Retina (tissue), 1 donor: ENCODE results near the gene MAGEF1.
A peak's percentile ranks its signal among the peaks of the same experiment; 100 is the strongest.

ENCODE experiments used
- DNase-seq: peaks from one replicate; pipeline ENCODE4 v3.0.0-alpha.2; 2016

Gene MAGEF1, protein sequence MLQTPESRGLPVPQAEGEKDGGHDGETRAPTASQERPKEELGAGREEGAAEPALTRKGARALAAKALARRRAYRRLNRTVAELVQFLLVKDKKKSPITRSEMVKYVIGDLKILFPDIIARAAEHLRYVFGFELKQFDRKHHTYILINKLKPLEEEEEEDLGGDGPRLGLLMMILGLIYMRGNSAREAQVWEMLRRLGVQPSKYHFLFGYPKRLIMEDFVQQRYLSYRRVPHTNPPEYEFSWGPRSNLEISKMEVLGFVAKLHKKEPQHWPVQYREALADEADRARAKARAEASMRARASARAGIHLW

DNA sequence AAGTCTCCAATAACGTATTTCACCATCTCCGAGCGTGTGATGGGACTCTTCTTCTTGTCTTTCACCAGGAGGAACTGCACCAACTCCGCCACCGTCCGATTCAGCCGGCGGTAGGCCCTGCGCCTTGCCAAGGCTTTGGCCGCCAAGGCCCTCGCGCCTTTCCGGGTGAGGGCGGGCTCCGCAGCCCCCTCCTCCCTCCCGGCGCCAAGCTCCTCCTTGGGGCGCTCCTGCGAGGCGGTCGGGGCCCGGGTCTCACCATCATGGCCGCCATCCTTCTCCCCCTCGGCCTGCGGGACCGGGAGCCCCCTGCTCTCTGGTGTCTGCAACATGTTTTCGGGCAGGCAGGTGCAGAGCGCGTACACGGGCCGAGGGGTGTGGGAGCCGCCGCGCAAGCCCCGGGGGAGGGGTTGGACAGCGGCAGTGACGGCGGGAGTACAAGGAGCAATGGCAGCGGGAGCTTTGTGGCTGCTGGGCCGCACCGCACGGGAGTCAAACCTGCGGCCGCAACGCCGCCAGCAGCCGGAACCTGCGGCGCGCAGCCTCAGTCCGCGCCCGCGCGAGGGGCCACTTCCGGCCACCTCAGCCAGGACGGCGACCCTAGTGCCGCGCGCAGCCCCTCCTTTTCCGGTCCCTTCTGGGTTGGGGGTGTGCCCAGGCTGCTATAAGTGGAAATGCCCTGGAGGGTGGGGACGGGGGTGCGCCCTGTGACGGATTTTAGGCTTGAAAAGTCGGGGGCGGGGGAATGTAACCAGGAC is at the start of gene MAGEF1:
MAGEF1 (minus strand) TSS at position 572 of the 755 bp plus-strand sequence; CDS start at position 329, 243 bp downstream.
- DNase-seq: peak; percentile 96

DNA sequence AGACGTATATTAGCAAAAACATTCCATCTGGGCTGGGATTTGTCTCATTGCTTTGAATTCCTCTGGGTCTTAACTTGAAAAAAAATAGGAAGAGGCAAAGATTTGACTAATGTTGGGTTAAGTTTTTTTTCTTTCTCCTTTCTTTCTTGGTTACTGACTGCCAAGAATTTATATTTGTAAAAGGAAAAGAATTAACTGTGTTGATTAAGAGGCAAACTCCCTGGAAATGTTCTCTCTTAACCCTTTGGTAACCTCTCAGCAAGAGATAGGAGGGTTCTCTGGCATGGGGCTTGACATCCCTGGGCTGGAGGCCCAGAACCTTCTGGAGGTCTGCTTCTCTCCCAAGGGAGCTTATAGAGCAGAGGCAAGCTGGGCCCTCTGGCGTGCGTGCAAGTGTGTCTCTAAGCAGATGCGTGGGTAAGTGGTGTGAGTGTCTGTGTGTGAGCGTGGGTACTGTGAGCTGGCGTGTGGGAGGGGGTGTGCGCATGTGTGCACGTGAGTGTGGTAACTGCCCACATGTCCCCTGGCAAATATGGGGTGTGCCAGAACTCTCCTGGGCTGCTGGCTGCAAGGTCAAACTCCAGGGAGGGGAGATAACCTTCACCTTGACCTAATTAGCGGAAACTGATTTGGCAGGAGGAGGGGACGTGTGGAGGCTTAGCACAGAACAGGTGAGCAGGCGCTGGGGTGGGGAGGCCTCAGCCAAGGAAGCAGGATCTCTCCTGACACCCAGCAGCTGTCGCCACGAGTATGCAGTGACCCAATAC is 49.4 kb upstream of the MAGEF1 start:
- DNase-seq: no peak

DNA sequence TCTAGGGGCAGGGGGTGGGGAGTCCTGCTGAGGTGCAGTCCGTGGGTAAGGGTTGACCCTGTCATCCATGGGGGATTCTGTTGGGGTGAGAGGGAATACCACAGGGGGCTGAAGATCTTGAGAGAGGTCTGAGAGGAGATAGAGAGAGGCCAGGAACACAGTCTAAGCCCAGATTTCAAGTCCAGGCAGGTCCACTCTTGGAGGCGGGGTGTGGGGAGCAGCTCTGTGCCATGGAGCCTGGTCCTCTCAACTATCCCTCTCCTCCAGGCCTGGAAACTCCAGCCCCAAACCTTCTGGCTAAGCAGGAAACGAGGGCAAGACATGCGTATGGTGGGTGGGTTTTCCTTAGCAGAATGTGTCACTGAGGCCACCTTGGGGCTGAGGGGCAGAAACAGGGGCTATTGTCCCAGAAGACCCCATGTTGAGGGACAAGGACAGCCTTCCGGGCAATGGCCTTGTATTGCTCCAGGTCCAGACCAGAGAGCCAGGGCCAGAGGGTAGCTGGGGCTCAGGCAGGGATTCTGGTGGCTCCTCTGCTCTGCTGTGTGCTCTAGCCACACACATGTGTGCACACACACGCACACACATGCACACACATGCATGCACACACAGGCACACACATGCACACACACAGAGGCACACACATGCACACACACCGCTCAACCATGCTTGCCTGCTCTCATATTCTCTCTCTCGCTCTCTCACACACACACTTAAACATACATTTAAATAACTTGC is 48.6 kb upstream of the MAGEF1 start:
- DNase-seq: no peak

DNA sequence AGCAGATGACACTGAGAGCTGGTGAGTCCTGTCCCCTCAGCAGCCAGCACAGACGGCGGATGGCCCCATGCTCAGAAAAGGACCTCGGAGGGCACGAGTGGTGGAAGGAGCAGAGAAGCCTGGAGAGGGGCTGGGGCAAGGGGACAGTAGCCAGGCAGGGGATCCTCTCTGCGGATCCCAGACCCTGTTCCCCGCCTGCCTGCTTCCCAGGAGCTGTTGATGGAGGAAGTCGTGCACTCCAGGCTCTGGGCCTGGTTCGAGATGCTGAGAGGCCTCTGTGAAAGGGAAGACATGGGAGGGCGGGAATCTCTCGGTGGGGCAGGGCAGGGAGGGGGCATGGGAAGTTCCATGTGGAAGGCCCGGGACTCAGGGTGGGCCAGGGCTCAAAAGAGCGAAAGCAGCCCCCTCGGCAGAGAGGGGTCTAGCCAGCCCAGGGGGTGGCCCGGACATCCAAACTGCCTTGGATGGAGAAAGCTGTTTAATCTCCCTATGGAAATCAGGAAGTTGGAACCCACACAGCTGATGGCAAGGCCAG is 47.9 kb upstream of the MAGEF1 start:
- no peak for DNase-seq

DNA sequence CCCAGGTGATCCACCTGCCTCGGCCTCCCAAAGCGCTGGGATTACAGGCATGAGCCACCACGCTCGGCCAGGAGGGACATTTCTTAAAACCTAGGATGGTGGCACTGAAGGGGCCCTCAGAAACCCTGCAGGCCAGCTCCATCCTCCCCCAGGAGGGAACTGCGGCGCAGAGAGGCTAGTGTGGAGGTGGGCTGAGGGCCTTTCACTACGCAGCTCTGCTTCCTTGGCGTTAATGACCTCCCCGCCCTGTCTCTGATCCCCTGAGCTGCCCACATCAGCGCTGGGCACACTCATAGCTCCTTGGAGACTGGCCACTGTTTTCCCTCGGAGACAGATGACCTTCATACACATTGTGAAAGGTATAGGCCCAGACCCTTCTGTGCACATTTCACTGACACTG is 46.2 kb upstream of the MAGEF1 start:
- DNase-seq: no peak

DNA sequence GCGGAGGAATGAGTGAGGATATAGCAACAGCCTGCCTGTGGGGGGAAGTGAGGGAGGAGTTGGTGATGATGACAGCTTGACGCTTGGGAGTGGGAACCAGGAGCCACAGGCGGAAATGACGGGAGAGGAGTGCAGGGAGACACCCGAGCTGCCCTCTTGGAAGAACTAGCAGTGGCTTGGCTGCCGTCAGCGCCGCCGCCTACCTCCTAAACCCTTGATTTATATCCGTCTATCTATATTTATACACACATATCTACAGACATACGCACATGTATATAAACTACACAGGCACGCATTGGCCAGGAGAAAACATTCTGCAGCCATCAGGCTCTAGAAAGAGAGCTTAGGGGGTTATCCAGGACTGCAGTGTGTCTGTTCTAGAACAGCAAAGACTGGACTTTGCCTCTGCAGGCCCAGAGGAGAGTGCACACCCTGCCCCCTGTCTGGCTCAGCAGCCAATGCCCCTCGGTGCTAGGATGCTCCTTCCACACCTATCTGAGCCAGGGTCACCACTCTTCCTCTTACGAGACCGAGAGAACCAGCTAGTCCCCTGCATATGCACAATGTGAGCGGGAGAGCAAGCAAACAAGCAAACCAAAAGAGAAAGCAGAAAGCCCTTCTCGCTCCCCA is 45.3 kb upstream of the MAGEF1 start:
- no peak for DNase-seq

DNA sequence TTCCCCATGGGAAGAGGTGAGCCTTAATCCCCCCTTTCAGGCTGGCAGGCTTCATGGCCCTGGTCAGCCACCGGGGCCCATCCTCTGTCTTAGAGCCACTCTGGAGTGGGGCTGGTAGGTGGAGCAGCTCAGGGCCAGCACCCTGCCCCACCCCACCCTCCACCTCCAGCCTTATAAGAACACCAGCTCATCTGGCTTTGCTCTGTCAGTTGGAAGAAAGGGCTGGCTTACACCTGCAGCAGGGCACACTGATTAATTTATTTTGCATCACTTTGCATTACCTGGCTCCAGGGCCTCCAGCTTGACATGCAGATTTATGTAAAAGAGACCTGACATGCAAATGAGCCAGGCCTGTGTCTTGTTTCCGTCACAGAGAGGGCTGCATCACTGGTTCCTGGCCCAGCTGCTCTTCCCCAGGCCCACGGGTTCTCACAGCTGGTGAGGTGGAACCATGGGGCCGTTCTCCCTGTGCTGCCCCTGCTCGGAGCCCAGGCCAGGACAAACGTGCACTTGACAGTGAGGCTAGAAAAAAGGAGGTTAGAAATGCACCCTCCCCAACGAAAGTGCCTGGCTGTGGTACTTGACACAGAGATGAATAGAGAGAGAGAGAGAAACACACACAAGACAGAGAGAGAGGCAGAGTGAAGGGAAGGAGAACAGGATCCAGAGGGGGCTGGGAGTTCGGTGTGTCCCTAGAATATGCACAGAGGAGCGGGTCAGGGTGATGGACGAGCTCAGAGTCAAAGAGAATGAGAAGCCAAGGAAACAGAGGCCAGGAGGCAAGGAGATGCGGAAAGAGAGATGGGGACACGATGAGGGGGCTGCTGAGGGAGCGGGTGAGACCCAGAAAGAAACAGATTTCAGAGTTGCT is 44.5 kb upstream of the MAGEF1 start:
- DNase-seq: no peak

DNA sequence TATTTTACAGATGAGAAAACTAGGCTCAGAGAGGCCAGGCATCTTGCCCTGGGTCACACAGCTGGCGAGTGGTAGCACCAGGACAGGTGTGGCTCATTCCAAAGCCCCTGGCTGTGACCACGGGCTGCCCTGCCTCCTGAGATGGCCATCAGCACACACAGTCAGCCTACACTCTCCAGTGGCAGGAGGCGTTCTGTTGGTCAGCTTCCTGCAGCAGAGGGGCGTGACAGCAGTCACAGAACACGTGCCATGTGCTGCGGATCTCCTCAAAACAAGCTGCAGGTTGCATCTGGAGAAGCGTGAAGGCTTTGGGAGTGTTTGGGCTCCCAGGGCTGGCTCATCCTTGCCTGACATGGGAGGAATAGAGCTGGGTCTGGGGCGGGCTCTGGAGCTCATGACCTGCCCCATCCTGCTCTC is 43.5 kb upstream of the MAGEF1 start:
- no peak for DNase-seq

DNA sequence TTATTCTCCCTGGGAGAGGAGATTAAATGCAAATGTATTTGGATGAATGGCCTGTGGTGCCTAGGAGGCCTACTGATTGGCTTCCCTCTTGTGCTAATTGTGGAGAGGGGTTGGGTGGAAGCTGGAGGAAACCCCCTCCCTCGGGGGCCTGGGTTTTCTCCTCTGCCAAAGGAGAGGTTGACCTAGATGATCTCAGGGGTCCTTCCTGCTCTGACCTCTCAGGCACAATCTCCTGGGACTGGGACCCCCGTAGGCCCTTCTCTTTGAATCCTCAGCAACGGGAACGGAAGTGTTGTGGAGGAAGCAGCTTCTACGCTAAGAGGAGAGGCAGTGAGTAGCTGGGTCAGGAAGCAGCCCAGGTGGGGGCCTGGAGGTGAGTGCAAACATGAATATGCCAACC is 40.5 kb upstream of the MAGEF1 start:
- no peak for DNase-seq

DNA sequence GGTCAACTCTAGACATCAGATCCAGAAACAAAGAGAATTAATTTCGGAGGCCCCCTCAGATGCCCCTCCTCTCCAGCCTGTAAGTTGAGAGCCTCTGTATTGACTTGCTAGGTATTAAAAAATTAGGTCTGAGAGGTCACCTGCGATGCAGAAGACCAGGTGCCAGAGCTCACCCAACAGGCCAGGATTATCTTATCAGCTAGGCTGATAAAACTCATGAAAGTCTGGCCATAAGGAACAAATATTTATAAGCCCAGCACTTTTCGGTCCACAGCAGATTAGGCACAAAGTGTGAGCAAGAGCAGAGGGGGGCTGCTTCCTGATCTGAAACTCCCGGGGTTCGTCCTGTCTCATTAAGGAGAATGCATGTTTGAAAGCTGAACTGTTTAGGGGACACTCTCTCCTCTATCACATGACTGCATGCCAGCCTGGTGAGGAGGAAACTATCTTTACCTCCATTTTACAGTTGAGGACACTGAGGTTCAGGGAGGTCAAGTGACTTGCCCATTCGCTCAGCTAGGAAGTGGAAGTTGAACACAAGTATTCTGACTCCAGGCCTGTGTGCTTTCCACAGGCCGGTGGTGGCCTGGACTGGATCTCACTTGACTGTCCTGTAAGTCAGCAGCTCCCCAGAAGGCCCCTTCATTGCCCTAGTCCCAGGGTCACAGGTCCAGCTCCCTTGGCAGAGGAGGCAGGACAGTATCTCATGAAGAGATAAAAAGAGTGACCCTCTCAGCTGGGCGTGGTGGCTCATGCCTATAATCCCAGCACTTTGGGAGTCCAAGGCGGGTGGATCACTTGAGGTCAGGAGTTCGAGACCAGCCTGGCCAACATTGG is 39.6 kb upstream of the MAGEF1 start:
- no peak for DNase-seq

DNA sequence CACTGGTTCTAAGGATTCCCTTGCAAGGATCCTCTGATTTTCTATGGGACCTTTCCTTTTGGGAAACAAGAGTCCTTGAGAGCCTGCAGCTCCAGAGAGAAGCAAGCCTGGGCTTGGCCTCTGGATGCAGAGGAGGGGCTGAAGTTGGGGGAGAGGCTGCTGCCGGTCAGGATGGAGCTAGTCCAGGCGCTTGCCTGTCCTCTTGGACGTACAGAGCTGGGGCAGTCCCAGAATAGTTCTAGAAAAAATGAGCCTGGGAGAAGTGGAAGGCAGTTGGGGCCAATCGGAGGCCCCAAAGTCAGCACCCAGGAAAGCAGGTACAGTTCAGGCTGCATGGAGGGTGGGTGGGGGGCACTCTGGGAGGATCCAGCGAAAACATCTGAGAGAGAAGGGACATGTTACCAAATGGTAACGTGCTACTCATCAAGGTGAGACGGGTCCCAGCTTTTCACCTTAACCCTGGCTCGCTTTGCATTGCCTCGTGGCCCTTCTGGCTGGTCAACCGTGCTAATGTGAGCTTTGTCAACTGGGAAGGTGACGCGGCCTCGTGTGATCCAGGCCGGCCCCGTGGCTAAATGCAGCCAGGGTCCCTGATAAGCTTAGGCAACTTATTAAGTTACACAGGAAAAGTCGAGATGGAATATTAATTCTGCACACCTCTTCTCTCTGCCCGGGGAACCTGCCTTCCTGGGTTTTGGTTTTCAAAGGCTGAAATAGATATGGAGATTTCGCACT is 38.7 kb upstream of the MAGEF1 start:
- peak; percentile 45 for DNase-seq

DNA sequence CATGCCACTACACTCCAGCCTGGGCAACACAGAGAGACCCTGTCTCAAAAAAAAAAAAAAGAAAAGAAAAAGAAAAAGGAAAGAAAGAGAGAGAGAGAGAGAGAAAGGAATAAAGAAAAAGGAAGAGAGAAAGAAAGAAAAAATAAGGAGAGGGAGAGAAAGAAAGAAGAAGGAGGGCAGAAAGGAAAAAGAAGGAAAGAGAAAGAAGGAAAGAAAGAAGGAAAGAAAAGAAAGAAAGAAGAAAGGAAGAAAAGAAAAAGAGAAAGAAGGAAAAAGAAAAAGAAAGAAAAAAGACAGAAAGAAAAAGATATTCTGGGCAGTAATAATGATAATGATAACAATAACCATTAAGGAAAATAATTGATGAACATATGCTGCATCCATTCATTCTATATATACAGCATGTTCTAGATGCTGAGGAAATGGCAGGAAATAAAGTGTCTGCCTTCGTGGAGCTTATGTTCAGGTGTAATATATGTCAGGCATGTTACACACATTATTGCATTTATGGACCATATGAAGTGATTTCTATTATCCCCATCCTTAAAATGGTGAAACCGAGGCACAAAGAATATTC is 37.4 kb upstream of the MAGEF1 start:
- DNase-seq: no peak

DNA sequence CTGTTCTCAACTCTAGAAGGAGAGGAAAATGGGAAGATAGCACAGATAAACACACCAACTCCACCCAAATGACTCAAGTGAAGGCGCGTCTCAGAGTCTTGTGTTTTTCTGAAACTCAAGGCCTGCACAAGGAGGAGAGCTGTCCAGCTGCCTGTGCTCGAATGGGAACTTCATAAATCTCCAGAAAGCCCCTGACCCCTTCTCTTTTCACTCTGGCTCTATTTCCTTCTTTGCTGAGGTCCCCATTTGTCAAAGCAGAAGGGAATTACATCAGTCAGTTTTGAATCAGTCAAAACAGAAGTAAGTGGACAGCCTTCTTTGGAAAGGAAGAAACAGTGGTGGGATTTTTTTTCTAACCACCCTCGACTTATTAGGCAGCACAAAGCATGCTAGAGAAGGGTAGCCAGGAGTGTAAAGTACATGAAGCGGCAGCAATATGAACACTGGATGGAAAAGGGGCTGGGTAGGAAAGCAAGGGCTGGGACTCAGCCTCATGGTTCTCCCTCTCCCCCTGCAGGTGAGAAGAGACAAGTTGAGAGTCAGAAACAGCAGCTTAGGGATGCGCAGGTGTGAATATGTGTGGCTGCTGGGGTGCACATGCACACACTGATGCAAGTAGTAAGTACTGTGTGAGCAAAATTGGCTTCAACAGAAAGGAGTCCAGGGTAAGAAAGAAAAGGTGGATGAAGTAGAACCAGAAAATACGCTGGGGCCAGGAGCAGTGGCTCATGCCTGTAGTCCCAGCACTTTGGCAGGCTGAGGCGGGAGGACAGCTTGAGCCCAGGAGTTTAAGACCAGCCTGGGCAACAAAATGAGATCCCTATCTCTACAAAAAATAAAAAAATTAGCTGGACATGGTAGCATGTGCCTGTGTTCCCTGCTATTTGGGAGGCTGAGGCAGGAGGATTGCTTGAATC is 36.6 kb upstream of the MAGEF1 start:
- DNase-seq: no peak

DNA sequence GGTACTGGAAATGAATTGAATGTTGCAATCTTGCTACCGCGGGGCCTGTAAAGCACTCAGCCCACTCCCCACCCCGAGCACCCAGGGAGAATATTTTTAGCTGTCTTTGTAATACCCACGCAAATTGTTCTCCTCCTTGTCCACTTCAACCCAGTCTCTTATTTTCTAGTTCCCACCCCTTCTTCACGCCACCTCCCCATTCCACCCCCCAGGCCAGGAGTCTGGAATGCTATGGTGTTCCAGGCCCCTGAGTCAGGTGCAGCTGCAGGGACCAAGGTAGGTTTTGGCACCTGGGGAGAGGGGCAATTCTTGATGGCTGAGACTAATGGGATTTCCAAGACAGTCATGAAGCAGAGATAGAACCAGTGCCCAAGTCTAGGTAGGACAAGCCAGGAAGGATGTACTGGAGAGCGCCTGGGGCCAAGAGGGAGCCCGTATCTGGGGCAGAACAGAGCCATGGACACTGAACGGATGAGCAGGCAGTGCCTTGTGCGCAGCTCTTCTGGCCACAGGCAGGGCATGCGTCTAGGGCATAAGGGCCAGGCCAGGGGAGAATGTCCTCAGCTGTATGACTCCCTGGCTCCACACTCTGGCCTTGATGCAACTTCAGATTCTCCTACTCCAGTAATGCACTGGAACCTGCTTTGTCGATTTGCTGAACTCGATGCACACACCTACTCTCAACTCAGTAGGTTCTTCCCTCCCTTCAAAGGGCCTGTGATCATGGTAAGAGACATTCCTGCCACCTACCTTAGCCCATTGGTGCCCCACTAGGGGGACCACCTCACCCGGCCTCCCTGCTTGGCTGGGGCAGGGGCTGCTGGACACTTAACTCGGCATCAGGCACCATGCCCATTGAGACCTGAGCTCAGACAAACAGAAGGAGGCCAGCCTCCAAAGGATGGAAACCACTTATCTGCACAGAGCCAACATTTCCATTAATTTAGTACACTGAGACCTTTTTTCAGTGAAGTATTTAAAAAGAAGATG is 34.6 kb upstream of the MAGEF1 start:
- no peak for DNase-seq

DNA sequence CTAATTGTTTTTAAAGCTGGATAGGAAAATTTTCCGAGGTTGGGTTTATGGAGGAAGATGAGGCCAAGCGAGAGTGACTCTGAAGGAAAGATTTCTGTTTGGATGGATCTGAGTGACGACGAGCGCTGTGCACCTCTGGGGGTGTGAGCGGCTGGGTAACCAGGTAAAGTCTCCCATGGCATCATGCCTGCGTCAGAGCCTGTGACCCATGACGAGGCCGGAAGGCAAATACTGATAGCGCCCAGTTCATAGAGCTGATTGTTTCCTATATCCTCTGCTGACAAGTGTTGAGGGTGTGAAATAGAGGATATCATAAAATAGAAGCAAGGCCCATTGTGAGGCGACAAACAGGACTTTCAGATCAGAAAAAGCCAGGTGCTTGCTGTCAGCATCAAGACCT is 33.7 kb upstream of the MAGEF1 start:
- DNase-seq: no peak

DNA sequence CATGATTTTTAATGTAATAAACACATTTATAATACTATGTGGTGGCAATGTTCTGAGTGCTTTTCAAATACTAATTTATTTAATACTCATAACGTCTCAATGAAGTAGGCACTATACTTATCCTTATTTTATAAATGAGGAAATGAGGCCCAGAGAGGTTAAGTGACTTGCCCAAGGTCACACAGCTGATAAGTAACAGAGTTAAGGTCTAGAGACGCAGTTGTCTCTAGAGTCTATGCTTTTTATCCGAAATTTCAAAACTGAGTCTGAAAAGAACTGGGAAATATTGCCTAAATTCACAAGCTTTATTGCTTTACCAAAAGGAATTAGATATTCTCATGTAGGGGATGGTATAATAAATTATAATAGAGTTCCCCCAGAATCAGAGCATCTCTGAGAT is 31.4 kb upstream of the MAGEF1 start:
- DNase-seq: no peak

DNA sequence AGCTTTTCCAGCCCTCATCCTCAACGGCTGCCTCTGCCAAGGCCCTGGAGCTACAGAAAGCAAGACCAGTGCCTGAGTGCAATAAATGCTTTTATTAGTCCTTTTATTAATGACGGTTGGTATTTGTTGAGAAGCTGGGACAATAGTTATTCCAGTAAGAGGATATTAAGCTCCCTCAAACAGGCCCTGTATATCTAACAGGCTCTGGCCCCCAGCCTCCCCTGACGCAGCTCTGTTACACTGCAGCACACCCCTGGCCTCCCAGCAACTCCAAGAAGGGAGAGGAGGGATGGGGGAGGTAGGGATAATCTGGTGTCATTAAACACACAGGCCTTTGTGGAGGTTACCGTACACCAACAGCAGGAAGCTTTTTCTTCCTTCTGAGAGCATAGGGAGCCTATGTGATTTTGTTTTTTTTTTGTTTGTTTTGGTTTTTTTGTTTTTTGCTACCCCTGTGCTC is 30.8 kb upstream of the MAGEF1 start:
- DNase-seq: no peak
